D721Med (cell line): ENCODE results near the gene CCDC88C.

Experiments used
- DNase-seq: peaks from one replicate; pipeline ENCODE4 v3.0.0; 2011; ENCODE audit warnings: low spot score; ENCODE audit not compliant: insufficient read length
- FAIRE-seq: peaks from 2 replicates; lab custom pipeline; 2011; peaks lifted over from hg19 to GRCh38; lab: Jason Lieb, UNC
- CTCF ChIP-seq: IDR thresholded peaks from 2 replicates; pipeline ENCODE4 v1.5.1; 2012; ENCODE audit warnings: mild to moderate bottlenecking, control low read depth; ENCODE audit not compliant: insufficient read depth; ENCODE audit errors: missing control alignments

CCDC88C gene

GRCh38 chr14:91242635-91243034, 175.0 kb downstream of the CCDC88C start:
- TF ChIP-seq CTCF: no peak
- FAIRE-seq (no peak), DNase-seq (no peak)

- no peak for DNase-seq
- FAIRE-seq: no peak
- TF ChIP-seq CTCF: no peak
Observed at GRCh38 chr14:91241863-91242262, 175.8 kb downstream of the CCDC88C start.

GRCh38 chr14:91238661-91239060, 179.0 kb downstream of the CCDC88C start:
- DNase-seq (no peak), FAIRE-seq (no peak)
- no peak for TF ChIP-seq CTCF

- no peak for FAIRE-seq
- no peak for DNase-seq
- TF ChIP-seq CTCF: no peak
Observed at GRCh38 chr14:91238085-91238484, 179.5 kb downstream of the CCDC88C start.

GRCh38 chr14:91237219-91237618, 180.4 kb downstream of the CCDC88C start:
- FAIRE-seq (no peak), DNase-seq (no peak)
- TF ChIP-seq CTCF: no peak

GRCh38 chr14:91235841-91236240, 181.8 kb downstream of the CCDC88C start:
- FAIRE-seq: no peak
- no peak for TF ChIP-seq CTCF
- no peak for DNase-seq

GRCh38 chr14:91234791-91235114, 182.9 kb downstream of the CCDC88C start:
- TF ChIP-seq CTCF: no peak
- DNase-seq (no peak), FAIRE-seq (no peak)
